Lung (tissue), 16 donors: ENCODE data around the gene PANK3. TPM values are rescaled to one million over a fixed set of nuclear protein-coding genes. Genes with fewer than 3 reads are reported as not detected.
A peak's percentile ranks its signal among the peaks of the same experiment; 100 is the strongest.

Experiments used
- ATAC-seq: fragments of 200-7000 bp; cut with Tn5 transposase; one replicate; pipeline ENCODE4 v1.9.1; 2020; ENCODE audit warnings: moderate number of reproducible peaks; ENCODE audit not compliant: insufficient read depth, low FRiP score
- DNase-seq, 3 donors: peaks; one replicate each; pipeline ENCODE4 v3.0.0-alpha.2; 2013 to 2017
- H3K27ac ChIP-seq, 2 donors: one replicate each; pipeline ENCODE4 v1.5.1; 2013; ENCODE audit warnings: mild to moderate bottlenecking in 2 of 2, moderate library complexity in 2 of 2, control low read depth in 1 of 2, inconsistent platforms in 1 of 2, low read depth in 1 of 2, low read length in 1 of 2
- H3K27me3 ChIP-seq, 3 donors: one replicate each; pipeline ENCODE4 v1.5.1; 2013; ENCODE audit warnings: low read length in 2 of 3; ENCODE audit not compliant: control insufficient read depth in 3 of 3, insufficient read depth in 3 of 3
- H3K36me3 ChIP-seq, 4 donors: one replicate each; pipeline ENCODE4 v1.5.1; 2013; ENCODE audit warnings: low read length in 4 of 4, mild to moderate bottlenecking in 1 of 4, moderate library complexity in 1 of 4; ENCODE audit not compliant: control insufficient read depth in 4 of 4, insufficient read depth in 4 of 4
- H3K4me1 ChIP-seq, 5 donors: one replicate each; pipeline ENCODE4 v1.5.1; 2013; ENCODE audit warnings: low read length in 5 of 5, mild to moderate bottlenecking in 2 of 5, moderate library complexity in 1 of 5; ENCODE audit not compliant: control insufficient read depth in 5 of 5, insufficient read depth in 5 of 5
- H3K4me3 ChIP-seq: one replicate; pipeline ENCODE4 v1.5.1; 2013; ENCODE audit warnings: mild to moderate bottlenecking, control low read depth, moderate library complexity
- H3K9ac ChIP-seq, 2 donors: one replicate each; pipeline ENCODE4 v1.5.1; 2013; ENCODE audit warnings: low read length in 2 of 2, control low read depth in 1 of 2; ENCODE audit not compliant: insufficient read depth in 1 of 2
- H3K9me3 ChIP-seq, 4 donors: one replicate each; pipeline ENCODE4 v1.5.1; 2013; ENCODE audit warnings: low read length in 3 of 4, mild to moderate bottlenecking in 1 of 4, moderate library complexity in 1 of 4; ENCODE audit not compliant: control insufficient read depth in 4 of 4, insufficient read depth in 3 of 4
- CTCF ChIP-seq: IDR thresholded peaks from 2 replicates; pipeline ENCODE4 v1.5.1; 2012; ENCODE audit warnings: mild to moderate bottlenecking; ENCODE audit errors: control extremely low read depth, extremely low read depth
- WGBS, 2 donors: extraction: QIAGEN DNeasy Blood & Tissue Kit; methylation state at CpG; one replicate each; pipeline ENCODE4 v1.1.7; 2013; 5-methylcytosine and 5-hydroxymethylcytosine counted together
- long read RNA-seq, 5 donors: transcript quantifications; one replicate each; lab custom pipeline, GENCODE V29; 2026
- polyA plus RNA-seq, 2 donors: library from polyadenylated mRNA; stranded (reverse); fragments of 200-250 nt; gene quantifications; one replicate each; pipeline ENCODE4 v1.2.1, GENCODE V29; 2013
- total RNA-seq, 2 donors: library from RNA; depleted of rRNA in 1 of 2; stranded (reverse); fragments of >200 nt in 1 of 2; gene quantifications; one replicate each; pipeline ENCODE4 v1.2.1, GENCODE V29; 2014 to 2021
- donor health status: control.
- donor health status: control.
- donor health status: Bipolar disorder and iron deficiency.
- donor health status: healthy.
- donor health status: DM: yes; HTN: yes; CAD: no.

Gene PANK3
- 10 to 100 TPM; 48.3 to 71.6 TPM for total RNA-seq
- 10 to 100 TPM in 1 of 2 donors, 1 to 10 TPM in 1; 6.4 to 13.5 TPM for polyA plus RNA-seq
- long read RNA-seq, donor 1, full-length matches to known transcripts = 10 of 10 reads
- long read RNA-seq, donor 1, partial matches to known transcripts = 0 of 10 reads
- long read RNA-seq, donor 1, other reads (novel, unspliced or antisense) = 0 of 10 reads
- long read RNA-seq, donor 2, full-length matches to known transcripts = 3 of 3 reads
- long read RNA-seq, donor 2, partial matches to known transcripts = 0 of 3 reads
- long read RNA-seq, donor 2, other reads (novel, unspliced or antisense) = 0 of 3 reads
- long read RNA-seq, donor 3, full-length matches to known transcripts = 4 of 4 reads
- long read RNA-seq, donor 3, partial matches to known transcripts = 0 of 4 reads
- long read RNA-seq, donor 3, other reads (novel, unspliced or antisense) = 0 of 4 reads
- long read RNA-seq, donor 4 = 0 reads
- long read RNA-seq, donor 5, full-length matches to known transcripts = 7 of 16 reads
- long read RNA-seq, donor 5, partial matches to known transcripts = 9 of 16 reads
- long read RNA-seq, donor 5, other reads (novel, unspliced or antisense) = 0 of 16 reads

GRCh38 chr5:168578538-168579487 lies at the start of gene PANK3:
Gene PANK3 (minus strand): TSS chr5:168579368. CDS start chr5:168579283, 85 bp downstream.
- 0 to 1% methylated on average over 51 to 63 of the region's 63 CpGs for WGBS, 2 donors
- TF ChIP-seq CTCF = no peak
- Histone ChIP-seq H3K4me1 (peaks cover 0 to 14% (median 6%) of the 10 kb centered on the region in 5 donors), H3K9ac (peak within 1 kb of the TSS; percentile 83 to 92), H3K27me3 (no peaks in the 10 kb centered on the region), H3K36me3 (peaks cover 0 to 4% (median 0%) of the 10 kb centered on the region in 4 donors), H3K27ac (peak within 1 kb of the TSS; percentile 91 to 98), H3K9me3 (no peaks in the 10 kb centered on the region), H3K4me3 (peak within 1 kb of the TSS; percentile 95)
- ATAC-seq (peak; percentile 93), DNase-seq (peak in 2 of 3 donors; percentile 62 to 82)

- no peaks in the 10 kb centered on the region for H3K36me3 ChIP-seq
- DNase-seq = no peak
- no peak for ATAC-seq
- H3K4me3 ChIP-seq = no peak overlapping the region
- TF ChIP-seq CTCF = no peak
- no peaks in the 10 kb centered on the region for H3K4me1 ChIP-seq
- no peaks in the 10 kb centered on the region for H3K27me3 ChIP-seq
- H3K9me3 ChIP-seq = no peaks in the 10 kb centered on the region
- WGBS, 2 donors = 81 to 86% methylated on average over 3 of the region's 3 CpGs
- no peak overlapping the region for H3K9ac ChIP-seq
- no peak overlapping the region for H3K27ac ChIP-seq
Observed at GRCh38 chr5:168624850-168625364, 45.7 kb upstream of the PANK3 start.

- no peaks in the 10 kb centered on the region for H3K9me3 ChIP-seq
- DNase-seq (no peak), ATAC-seq (no peak)
- H3K27ac ChIP-seq = no peak overlapping the region
- no peaks in the 10 kb centered on the region for H3K36me3 ChIP-seq
- WGBS, 2 donors = 89% methylated on average over 1 of the region's 1 CpG
- H3K9ac ChIP-seq = no peak overlapping the region
- no peaks in the 10 kb centered on the region for H3K4me1 ChIP-seq
- TF ChIP-seq CTCF = no peak
- H3K4me3 ChIP-seq = no peak overlapping the region
- H3K27me3 ChIP-seq = no peaks in the 10 kb centered on the region
Observed at GRCh38 chr5:168620807-168621206, 41.6 kb upstream of the PANK3 start.
